GM19372 (cell line): ENCODE data around the gene SLC30A3.

Source experiments
- ATAC-seq: cut with Tn5 transposase; IDR thresholded peaks from one replicate; pipeline ENCODE4 v1.9.1; 2021; ENCODE audit warnings: mild to moderate bottlenecking, low read depth, moderate library complexity; ENCODE audit not compliant: unreplicated experiment

Gene SLC30A3

GRCh38 chr2:27236626-27237025 lies 26.2 kb downstream of the SLC30A3 start:
- no peak for ATAC-seq

GRCh38 chr2:27236136-27236535 lies 26.7 kb downstream of the SLC30A3 start:
- ATAC-seq = no peak

- ATAC-seq = no peak
These were observed 29.5 kb downstream of the SLC30A3 start for GRCh38 chr2:27233341-27233740.

GRCh38 chr2:27231921-27232320 lies 30.9 kb downstream of the SLC30A3 start:
- ATAC-seq = no peak

GRCh38 chr2:27227501-27227900 lies 35.3 kb downstream of the SLC30A3 start:
- ATAC-seq = no peak

GRCh38 chr2:27225526-27225925 lies 37.3 kb downstream of the SLC30A3 start:
- ATAC-seq = no peak

- no peak for ATAC-seq
These were observed 39.4 kb downstream of the SLC30A3 start for GRCh38 chr2:27223416-27223815.

GRCh38 chr2:27222407-27222806 lies 40.4 kb downstream of the SLC30A3 start:
- no peak for ATAC-seq

GRCh38 chr2:27221166-27221565 lies 41.7 kb downstream of the SLC30A3 start:
- no peak for ATAC-seq

- no peak for ATAC-seq
These were observed 42.8 kb downstream of the SLC30A3 start for GRCh38 chr2:27220091-27220490.

- ATAC-seq = no peak
These were observed 43.8 kb downstream of the SLC30A3 start for GRCh38 chr2:27219091-27219490.

GRCh38 chr2:27218614-27219013 lies 44.2 kb downstream of the SLC30A3 start:
- ATAC-seq = no peak

- peak; percentile 66 for ATAC-seq
These were observed 45.4 kb downstream of the SLC30A3 start, which contains the start of gene CAD for GRCh38 chr2:27217173-27218121. Gene CAD, plus strand, starts transcription at chr2:27217369. Its CDS starts 183 bp downstream, at chr2:27217552.

GRCh38 chr2:27216416-27217137 lies 46.3 kb downstream of the SLC30A3 start:
- no peak for ATAC-seq

GRCh38 chr2:27214941-27215340 lies 47.9 kb downstream of the SLC30A3 start:
- no peak for ATAC-seq

- no peak for ATAC-seq
These were observed 50.0 kb downstream of the SLC30A3 start for GRCh38 chr2:27212626-27213471.

- ATAC-seq = peak; percentile 74
These were observed 50.8 kb downstream of the SLC30A3 start, which contains the start of the genes ATRAID and SLC5A6 for GRCh38 chr2:27211943-27212625. Gene ATRAID, plus strand, starts transcription at chr2:27212041. Its CDS starts 328 bp downstream, at chr2:27212369. Gene SLC5A6, minus strand, starts transcription at chr2:27212268. Its CDS starts 4,618 bp downstream, at chr2:27207650.

- ATAC-seq = no peak
These were observed 51.5 kb downstream of the SLC30A3 start for GRCh38 chr2:27211241-27211942.
